Stimulated activated CD4-positive, alpha-beta T cell treated with anti-CD3 and anti-CD28 coated beads, Interleukin-4, amount 100 ng/mL, for 48 hours (primary cell): ENCODE measurements around the gene PLXND1.
"Not testable (repeated sequence)": the region's sequence is repeated elsewhere in the genome, so short reads cannot be mapped to it uniquely, and the experiment has no call there.

Source experiments
- DNase-seq, 2 donors: peaks; one replicate each; pipeline ENCODE4 v3.0.0-alpha.2; 2020; ENCODE audit warnings: low read depth in 2 of 2

Gene PLXND1

GRCh38 chr3:129549805-129550204, 56.7 kb downstream of the PLXND1 start:
- DNase-seq = no peak

- DNase-seq = no peak
Measured at GRCh38 chr3:129549006-129549800, 57.3 kb downstream of the PLXND1 start.

DNA sequence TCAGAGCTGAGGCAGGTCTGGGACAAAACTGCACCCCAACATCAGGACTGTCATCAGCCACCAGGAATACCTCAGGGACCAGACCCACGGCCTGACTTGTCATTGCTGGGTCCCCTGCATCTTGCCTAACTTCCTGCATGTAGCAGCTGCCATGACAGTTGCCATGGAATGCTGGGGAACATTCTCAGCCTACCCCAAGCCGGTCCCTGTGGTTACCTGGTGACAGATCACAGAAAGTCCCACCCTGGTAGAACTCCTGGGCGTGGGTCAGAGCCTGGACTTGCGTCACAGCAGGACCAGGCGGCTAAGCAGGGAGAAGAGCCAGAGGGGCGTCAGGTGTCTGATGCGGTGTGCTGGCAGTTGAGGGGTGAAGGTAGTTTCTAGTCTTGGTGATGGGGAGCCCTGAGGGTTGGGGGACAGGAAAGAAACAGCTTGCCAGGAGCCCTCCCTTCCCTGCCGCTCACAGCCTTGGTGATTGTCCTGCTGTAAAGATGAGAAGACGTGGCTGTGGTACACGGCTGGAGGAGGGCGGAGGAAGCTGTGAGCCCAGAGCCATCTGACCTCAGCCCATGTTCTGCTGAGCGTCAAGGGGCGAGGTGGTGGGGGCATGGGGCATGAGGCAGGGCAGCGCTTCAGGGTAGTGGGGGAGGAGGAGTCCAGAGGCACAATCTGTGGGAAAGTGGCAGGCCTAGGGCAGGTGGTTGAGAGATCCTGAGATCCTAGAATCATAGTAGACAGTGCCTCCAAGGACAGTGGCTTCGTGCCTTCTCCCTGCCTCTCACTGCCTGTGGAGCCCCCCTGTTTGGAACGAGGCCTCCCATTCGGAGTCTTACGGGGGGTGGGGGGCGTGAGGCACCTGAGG, 58.1 kb downstream of the PLXND1 start:
- DNase-seq = no peak

- DNase-seq = no peak
Measured at GRCh38 chr3:129547241-129547640, 59.2 kb downstream of the PLXND1 start.

DNA sequence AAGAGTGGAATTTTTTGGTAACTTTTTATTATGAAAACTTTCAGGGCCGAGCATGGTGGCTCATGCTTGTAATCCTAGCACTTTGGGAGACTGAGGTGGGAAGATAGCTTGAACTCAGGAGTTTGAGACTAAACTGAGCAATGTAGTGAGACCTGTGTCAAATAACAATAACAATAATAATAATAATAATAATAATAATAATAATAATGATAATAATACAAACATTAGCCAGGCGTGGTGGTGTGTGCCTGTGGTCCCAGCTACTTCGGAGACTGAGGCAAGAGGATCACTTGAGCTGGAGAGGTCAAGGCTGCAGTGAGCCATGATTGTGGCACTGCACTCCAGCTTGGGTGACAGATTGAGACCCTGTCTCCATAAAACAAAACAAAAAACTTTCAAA, 60.5 kb downstream of the PLXND1 start:
- not testable (repeated sequence) for DNase-seq

DNA sequence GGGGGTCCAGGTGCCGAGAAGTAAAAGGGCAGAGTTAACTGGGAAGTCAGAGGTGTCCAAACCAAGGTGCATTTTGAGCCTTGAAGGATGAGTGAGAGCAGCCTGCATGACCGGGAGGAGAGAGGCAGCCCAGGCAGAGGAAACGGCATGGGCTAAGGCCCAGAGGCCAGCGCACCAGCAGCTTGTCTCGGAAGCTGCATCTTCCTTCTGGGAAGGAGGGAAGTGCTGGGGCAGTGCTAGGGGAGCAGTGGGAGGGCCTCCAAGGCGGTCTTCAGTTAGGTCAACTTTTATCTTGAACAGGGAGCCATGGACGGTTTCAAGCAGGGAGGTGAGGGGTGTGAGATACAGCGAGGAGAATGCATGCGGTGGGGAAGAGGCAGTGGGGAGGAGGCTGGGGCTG, 62.5 kb downstream of the PLXND1 start:
- no peak for DNase-seq

- no peak for DNase-seq
Measured at GRCh38 chr3:129543156-129543790, 63.2 kb downstream of the PLXND1 start, which contains the start of gene H1-8. Gene H1-8 (plus strand): TSS chr3:129543175. CDS start chr3:129543219, 44 bp downstream.

DNA sequence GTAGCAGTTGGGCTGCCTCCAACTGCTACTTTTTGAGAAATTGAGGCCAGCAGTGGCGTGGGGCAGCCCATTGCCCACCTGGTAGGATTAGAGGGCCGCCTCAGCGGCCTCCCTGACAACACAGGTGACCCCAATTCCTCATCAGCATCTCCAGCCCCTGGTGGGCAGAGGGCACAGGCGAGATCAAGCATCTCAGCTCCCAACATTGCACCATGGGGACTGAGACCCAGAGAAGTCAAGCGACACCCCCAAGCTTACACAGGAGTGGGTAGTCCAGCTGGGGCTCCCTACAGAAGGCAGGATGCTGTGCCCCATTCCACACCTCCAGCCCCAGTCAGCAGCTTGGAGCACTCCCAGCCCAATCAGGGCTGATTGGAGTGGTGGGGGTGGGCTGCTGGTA, 63.7 kb downstream of the PLXND1 start:
- no peak for DNase-seq

GRCh38 chr3:129540776-129541516, 65.5 kb downstream of the PLXND1 start:
- DNase-seq = no peak

DNA sequence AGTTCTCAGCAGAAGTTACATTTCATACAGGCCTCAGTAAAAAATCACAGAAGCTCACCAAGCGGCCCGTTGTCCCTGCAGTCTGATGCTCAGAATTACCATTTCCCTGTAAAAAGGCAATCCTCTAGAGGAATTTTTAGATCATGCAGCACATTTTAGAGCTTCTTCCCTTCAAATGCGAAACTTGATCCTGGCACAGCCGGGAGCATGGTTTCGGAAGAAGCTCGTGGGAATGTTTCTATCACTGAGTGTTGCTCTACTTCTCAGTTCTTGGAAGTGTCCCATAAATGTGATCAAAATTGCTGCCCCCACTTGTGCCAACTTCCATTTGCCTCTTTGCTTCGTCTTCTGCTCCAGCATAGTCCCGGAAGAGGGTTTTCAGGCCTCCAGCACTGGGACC, 67.3 kb downstream of the PLXND1 start:
- no peak for DNase-seq

GRCh38 chr3:129536804-129537203, 69.7 kb downstream of the PLXND1 start:
- DNase-seq = no peak

DNA sequence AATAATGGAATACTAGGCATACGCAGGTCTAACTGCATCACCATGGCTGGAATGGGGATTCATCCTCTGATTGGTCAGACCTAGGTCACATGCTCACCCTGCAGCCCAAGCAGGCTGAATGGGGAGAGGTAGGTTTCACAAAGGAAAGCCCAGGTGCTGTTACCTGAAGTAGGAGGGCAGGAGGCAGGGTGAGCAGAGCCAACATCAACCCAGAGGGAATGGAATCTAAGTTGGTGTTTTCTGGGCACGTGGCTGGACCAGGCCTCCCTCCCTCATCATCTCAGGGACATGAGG, 70.2 kb downstream of the PLXND1 start:
- DNase-seq = no peak

- no peak for DNase-seq
Measured at GRCh38 chr3:129535075-129535474, 71.4 kb downstream of the PLXND1 start.

DNA sequence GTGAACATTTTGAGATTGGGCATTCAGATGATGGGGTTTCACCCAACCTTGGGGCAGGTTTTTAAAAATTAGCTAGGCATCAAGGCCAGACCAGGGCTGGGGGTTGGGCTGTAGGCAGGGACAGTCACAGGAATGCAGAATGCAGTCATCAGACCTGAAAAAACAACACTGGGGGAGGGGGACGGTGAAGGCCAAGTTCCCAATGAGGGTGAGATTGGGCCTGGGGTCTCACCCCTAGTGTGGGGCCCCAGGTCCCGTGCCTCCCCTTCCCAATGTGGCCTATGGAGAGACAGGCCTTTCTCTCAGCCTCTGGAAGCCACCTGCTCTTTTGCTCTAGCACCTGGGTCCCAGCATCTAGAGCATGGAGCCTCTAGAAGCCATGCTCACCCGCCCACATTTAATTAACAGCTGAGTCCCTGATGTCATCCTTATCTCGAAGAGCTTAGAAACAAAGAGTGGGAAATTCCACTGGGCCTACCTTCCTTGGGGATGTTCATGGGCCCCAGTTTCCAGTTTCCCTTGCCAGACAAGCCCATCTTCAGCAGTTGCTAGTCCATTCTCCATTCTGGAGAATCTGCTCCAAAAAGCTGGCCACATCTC, 71.9 kb downstream of the PLXND1 start:
- DNase-seq = no peak

GRCh38 chr3:129533406-129533805, 73.1 kb downstream of the PLXND1 start:
- DNase-seq = no peak

DNA sequence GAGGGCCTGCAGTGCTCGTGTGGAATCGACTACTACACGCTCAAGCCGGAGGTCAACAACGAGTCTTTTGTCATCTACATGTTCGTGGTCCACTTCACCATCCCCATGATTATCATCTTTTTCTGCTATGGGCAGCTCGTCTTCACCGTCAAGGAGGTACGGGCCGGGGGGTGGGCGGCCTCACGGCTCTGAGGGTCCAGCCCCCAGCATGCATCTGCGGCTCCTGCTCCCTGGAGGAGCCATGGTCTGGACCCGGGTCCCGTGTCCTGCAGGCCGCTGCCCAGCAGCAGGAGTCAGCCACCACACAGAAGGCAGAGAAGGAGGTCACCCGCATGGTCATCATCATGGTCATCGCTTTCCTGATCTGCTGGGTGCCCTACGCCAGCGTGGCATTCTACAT, 74.2 kb downstream of the PLXND1 start:
- DNase-seq = no peak

DNA sequence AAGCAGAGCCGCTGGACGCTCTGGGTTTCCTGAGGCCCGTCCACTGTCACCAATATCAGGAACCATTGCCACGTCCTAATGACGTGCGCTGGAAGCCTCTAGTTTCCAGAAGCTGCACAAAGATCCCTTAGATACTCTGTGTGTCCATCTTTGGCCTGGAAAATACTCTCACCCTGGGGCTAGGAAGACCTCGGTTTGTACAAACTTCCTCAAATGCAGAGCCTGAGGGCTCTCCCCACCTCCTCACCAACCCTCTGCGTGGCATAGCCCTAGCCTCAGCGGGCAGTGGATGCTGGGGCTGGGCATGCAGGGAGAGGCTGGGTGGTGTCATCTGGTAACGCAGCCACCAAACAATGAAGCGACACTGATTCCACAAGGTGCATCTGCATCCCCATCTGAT, 74.8 kb downstream of the PLXND1 start:
- no peak for DNase-seq

GRCh38 chr3:129530821-129531220, 75.7 kb downstream of the PLXND1 start:
- no peak for DNase-seq

DNA sequence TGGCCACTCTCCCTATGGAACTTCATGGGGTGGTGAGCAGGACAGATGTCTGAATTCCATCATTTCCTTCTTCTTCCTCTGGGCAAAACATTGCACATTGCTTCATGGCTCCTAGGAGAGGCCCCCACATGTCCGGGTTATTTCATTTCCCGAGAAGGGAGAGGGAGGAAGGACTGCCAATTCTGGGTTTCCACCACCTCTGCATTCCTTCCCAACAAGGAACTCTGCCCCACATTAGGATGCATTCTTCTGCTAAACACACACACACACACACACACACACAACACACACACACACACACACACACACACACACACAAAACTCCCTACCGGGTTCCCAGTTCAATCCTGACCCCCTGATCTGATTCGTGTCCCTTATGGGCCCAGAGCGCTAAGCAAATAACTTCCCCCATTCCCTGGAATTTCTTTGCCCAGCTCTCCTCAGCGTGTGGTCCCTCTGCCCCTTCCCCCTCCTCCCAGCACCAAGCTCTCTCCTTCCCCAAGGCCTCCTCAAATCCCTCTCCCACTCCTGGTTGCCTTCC, 76.2 kb downstream of the PLXND1 start:
- DNase-seq = no peak

DNA sequence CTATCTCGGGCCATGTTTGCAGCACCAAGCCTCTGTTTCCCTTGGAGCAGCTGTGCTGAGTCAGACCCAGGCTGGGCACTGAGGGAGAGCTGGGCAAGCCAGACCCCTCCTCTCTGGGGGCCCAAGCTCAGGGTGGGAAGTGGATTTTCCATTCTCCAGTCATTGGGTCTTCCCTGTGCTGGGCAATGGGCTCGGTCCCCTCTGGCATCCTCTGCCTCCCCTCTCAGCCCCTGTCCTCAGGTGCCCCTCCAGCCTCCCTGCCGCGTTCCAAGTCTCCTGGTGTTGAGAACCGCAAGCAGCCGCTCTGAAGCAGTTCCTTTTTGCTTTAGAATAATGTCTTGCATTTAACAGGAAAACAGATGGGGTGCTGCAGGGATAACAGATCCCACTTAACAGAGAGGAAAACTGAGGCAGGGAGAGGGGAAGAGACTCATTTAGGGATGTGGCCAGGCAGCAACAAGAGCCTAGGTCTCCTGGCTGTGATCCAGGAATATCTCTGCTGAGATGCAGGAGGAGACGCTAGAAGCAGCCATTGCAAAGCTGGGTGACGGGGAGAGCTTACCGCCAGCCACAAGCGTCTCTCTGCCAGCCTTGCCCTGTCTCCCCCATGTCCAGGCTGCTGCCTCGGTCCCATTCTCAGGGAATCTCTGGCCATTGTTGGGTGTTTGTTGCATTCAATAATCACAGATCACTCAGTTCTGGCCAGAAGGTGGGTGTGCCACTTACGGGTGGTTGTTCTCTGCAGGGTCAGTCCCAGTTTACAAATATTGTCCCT, 76.9 kb downstream of the PLXND1 start:
- no peak for DNase-seq
